Thyroid gland (tissue), 4 donors: ENCODE results near the gene RASL12. TPM values are rescaled to one million over a fixed set of nuclear protein-coding genes. Genes with fewer than 3 reads are reported as not detected.

Source experiments
- DNase-seq, 2 donors: peaks; one replicate each; pipeline ENCODE4 v3.0.0-alpha.2; 2019
- H3K27ac ChIP-seq, 3 donors: fragments of 200-600 bp; sonication (generic); 1 replicate in 2 of 3; 2 replicates in 1 of 3; pipeline ENCODE4 v1.5.1; 2016 to 2019; ENCODE audit warnings: mild to moderate bottlenecking in 1 of 3, moderate library complexity in 1 of 3
- H3K27me3 ChIP-seq: fragments of 200-600 bp; sonication (generic); one replicate; pipeline ENCODE4 v1.5.1; 2019
- H3K36me3 ChIP-seq, 2 donors: fragments of 200-600 bp; sonication (generic); one replicate each; pipeline ENCODE4 v1.5.1; 2016 to 2019
- H3K4me1 ChIP-seq, 2 donors: fragments of 200-600 bp; sonication (generic); one replicate each; pipeline ENCODE4 v1.5.1; 2017 to 2019
- H3K4me3 ChIP-seq, 3 donors: fragments of 200-600 bp; sonication (generic); replicated peaks in 1 of 3; 1 replicate in 2 of 3; 2 replicates in 1 of 3; pipeline ENCODE4 v1.5.1; 2016; ENCODE audit warnings: mild to moderate bottlenecking in 1 of 3
- H3K9me3 ChIP-seq: fragments of 200-600 bp; sonication (generic); one replicate; pipeline ENCODE4 v1.5.1; 2017
- POLR2A ChIP-seq, 2 donors: fragments of 450-650 bp; IDR thresholded peaks; one replicate each; pipeline ENCODE4 v1.6.1; 2017; ENCODE audit warnings: antibody characterized with exemption in 2 of 2, mild to moderate bottlenecking in 2 of 2, moderate library complexity in 1 of 2
- WGBS, 2 donors: methylation state at CpG; one replicate each; pipeline ENCODE4 v1.1.5; 2017; 5-methylcytosine and 5-hydroxymethylcytosine counted together
- intact Hi-C: fragments of 100-400 bp; cut with DNase I; formaldehyde crosslinking; loops from one replicate; pipeline ENCODE4 v1.15.1; 2023
- total RNA-seq, 4 donors: library from RNA; depleted of rRNA; stranded (reverse); fragments of >200 nt; gene quantifications; one replicate each; pipeline ENCODE4 v1.2.3, GENCODE V29; 2016
- TF ChIP-seq, protein P1 (sequence below), 6 experiments: fragments of 200-600 bp in 3 of 6; fragments of 450-650 bp in 3 of 6; sonication (generic) in 3 of 6; IDR thresholded peaks; one replicate each; pipeline ENCODE4 v1.5.1; 2016 to 2019; ENCODE audit warnings: antibody characterized with exemption in 6 of 6, mild to moderate bottlenecking in 2 of 6, inconsistent platforms in 1 of 6, moderate library complexity in 1 of 6

The RASL12 gene
- total RNA-seq, 4 donors from 2014 or later = 5.1 to 12.5 (median 7.7) TPM

DNA sequence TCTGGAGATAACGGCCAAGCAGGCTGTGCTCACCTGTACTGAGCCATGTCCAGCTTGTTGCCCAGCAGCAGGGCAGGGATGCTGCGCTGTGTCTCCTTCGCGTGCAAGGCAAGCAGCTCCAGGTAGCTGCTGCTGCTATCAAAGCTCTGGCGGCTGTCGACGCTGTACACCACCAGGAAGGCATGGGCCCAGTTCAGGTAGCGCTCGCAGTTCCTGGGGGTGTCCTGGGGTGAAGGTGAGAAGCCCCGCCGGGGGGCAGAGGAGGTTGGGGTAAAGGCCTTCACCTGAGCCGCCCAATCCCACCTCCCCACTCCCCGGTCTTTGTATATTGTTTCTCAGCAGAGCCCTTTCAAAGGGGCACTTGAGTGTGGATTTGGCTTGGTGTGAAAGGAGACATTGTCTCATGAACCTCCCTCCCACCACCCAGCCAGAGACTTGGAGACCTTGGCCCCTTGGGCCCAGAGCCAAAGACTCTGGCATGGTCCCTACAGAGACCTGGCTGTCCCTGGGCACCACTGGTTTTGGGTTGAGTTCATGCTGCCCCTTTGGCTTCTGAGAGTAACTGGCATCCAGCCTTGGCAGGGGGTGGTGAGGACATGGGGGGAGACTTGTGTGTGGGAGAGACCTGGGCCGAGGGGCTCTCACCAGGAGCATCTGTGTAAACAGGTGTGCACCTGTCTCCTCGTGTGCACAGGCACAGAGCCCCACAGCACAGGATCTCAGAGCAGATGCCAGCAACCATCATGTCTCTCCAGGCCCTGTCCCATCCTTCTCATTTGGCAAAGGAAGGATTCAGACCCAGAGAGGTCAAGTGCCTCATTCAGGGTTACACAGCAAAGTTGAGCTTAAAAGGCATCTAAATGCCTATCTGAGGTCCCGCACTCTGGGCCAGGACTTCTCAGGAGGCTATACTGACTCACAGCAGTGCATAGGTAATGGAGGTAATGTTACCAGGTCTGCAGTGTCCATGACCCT is 9.1 kb downstream of the RASL12 start:
- Histone ChIP-seq H3K4me3 (no peak overlapping the region), H3K27me3 (no peaks in the 10 kb centered on the region), H3K9me3 (no peaks in the 10 kb centered on the region), H3K36me3 (no peaks in the 10 kb centered on the region), H3K27ac (no peak overlapping the region), H3K4me1 (peaks cover 0 to 9% of the 10 kb centered on the region in 2 donors)
- 86 to 94% methylated on average over 9 to 15 of the region's 16 CpGs for WGBS, 2 donors
- DNase-seq = no peak
- TF ChIP-seq POLR2A (IDR thresholded peaks at IDR 0.05) = no peak
- TF ChIP-seq, protein P1, sequence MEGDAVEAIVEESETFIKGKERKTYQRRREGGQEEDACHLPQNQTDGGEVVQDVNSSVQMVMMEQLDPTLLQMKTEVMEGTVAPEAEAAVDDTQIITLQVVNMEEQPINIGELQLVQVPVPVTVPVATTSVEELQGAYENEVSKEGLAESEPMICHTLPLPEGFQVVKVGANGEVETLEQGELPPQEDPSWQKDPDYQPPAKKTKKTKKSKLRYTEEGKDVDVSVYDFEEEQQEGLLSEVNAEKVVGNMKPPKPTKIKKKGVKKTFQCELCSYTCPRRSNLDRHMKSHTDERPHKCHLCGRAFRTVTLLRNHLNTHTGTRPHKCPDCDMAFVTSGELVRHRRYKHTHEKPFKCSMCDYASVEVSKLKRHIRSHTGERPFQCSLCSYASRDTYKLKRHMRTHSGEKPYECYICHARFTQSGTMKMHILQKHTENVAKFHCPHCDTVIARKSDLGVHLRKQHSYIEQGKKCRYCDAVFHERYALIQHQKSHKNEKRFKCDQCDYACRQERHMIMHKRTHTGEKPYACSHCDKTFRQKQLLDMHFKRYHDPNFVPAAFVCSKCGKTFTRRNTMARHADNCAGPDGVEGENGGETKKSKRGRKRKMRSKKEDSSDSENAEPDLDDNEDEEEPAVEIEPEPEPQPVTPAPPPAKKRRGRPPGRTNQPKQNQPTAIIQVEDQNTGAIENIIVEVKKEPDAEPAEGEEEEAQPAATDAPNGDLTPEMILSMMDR (IDR thresholded peaks at IDR 0.05) = no peak
- intact Hi-C loops = no loop called here

DNA sequence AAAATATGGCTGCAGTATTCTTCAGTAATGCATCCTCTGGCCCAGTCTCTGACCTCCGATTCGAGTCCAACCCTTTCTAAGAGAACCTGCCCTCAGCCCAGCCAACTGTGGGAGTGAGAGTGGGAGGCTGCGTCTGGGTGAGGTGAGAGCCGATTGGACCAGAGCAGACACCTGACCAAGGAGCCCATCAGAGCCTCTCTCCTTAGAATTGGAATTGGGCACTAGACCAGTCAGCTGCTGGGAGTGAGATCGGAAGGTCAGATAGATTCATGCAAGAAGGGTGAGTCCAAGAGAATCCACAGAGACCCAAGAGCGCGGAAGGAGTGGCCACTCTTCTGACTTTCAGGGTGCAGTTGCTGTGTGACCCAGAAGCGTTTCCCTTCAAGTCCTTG is 10.2 kb downstream of the RASL12 start:
- H3K36me3 ChIP-seq = no peaks in the 10 kb centered on the region
- no peak overlapping the region for H3K4me3 ChIP-seq
- H3K27ac ChIP-seq = no peak overlapping the region
- intact Hi-C loops = no loop called here
- WGBS, 2 donors = 89 to 95% methylated on average over 8 of the region's 8 CpGs
- H3K4me1 ChIP-seq = peaks cover 0 to 9% of the 10 kb centered on the region in 2 donors
- TF ChIP-seq, protein P1 (IDR thresholded peaks at IDR 0.05) = no peak
- TF ChIP-seq POLR2A (IDR thresholded peaks at IDR 0.05) = no peak
- no peak for DNase-seq
- H3K9me3 ChIP-seq = no peaks in the 10 kb centered on the region
- H3K27me3 ChIP-seq = no peaks in the 10 kb centered on the region

DNA sequence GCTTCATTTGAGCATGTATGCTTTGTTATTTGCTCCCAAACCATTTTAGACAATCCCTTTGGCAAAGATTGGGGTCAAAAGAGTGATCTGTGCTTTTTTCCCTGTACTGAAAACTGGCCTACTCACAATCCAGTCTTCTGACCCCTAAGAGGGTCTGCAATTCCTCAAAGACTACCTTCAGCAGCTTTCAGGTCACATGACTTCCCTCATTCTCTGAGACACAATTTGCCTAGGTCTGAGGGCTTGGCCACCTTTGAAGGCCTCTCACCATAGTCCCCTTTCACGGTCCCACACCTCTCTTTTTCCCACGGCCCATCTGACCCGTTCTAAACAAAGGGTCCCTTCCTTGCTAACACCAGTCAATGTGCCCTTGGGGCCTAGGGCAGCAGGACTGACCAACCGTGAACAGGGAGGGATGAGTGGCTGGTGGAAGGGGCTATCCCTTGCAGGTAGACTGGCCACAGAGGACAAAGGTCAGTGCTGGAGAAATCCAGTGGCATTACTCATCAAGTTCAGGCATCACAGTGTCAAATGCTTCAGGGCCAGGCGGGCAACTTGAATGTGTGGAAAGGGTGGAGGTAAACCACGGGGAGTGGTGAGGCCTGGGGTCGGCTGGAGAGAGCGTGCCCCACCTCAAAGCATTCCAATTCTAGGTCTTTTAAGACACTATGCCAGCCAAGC is 10.8 kb downstream of the RASL12 start:
- no peak overlapping the region for H3K27ac ChIP-seq
- no peak overlapping the region for H3K4me3 ChIP-seq
- intact Hi-C loops = no loop called here
- peaks cover 0 to 9% of the 10 kb centered on the region in 2 donors for H3K4me1 ChIP-seq
- no peaks in the 10 kb centered on the region for H3K9me3 ChIP-seq
- H3K27me3 ChIP-seq = no peaks in the 10 kb centered on the region
- TF ChIP-seq, protein P1 (IDR thresholded peaks at IDR 0.05) = no peak
- no peak for TF ChIP-seq POLR2A (IDR thresholded peaks at IDR 0.05)
- H3K36me3 ChIP-seq = no peaks in the 10 kb centered on the region
- DNase-seq = no peak
- WGBS, 2 donors = 77 to 83% methylated on average over 8 of the region's 8 CpGs

DNA sequence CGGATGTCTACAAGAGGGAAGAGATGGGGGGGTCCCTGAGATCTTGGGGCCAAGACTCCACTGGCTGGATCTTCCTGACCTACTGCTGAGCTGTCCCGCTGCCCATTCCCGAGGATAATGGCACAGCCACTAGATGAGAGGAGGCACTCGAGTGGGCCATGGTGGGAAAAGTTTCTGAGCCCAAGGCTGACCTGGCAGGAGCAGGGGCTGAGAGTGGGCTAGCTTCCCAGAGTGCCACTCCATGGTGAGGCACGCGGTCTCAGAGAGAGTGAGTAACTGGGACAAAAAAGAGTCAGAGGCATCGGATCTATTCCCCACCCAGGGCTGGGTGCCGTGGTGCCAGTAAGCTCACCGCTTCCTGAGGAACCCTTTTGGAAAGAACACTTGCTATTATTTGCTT is 11.7 kb downstream of the RASL12 start:
- H3K4me3 ChIP-seq = no peak overlapping the region
- no peaks in the 10 kb centered on the region for H3K27me3 ChIP-seq
- no peak for TF ChIP-seq POLR2A (IDR thresholded peaks at IDR 0.05)
- TF ChIP-seq, protein P1 (IDR thresholded peaks at IDR 0.05) = no peak
- intact Hi-C loops = no loop called here
- peaks cover 0 to 8% of the 10 kb centered on the region in 2 donors for H3K4me1 ChIP-seq
- DNase-seq = no peak
- H3K27ac ChIP-seq = no peak overlapping the region
- WGBS, 2 donors = 81 to 82% methylated on average over 9 of the region's 9 CpGs
- H3K9me3 ChIP-seq = no peaks in the 10 kb centered on the region
- no peaks in the 10 kb centered on the region for H3K36me3 ChIP-seq
